H1 (cell line): ENCODE data around the gene LIN28B. TPM values are rescaled to one million over a fixed set of nuclear protein-coding genes. Genes with fewer than 3 reads are reported as not detected.

Experiments used
- ATF3 ChIP-seq: IDR thresholded peaks from 2 replicates; pipeline ENCODE4 v1.6.1; 2011; ENCODE audit warnings: low read depth, mild to moderate bottlenecking, low read length; ENCODE audit not compliant: insufficient read depth
- CHD2 ChIP-seq: IDR thresholded peaks from 2 replicates; pipeline ENCODE4 v1.6.1; 2012; ENCODE audit warnings: low read length, improper control_type of control experiment
- FOSL1 ChIP-seq: IDR thresholded peaks from 2 replicates; pipeline ENCODE4 v1.6.1; 2011; ENCODE audit warnings: mild to moderate bottlenecking, low read depth, low read length, moderate library complexity; ENCODE audit not compliant: insufficient read depth
- MAX ChIP-seq: IDR thresholded peaks from 2 replicates; pipeline ENCODE4 v1.6.1; 2012; ENCODE audit warnings: inconsistent platforms
- SIN3A ChIP-seq, 2 experiments: IDR thresholded peaks in 1 of 2; conservative IDR thresholded peaks in 1 of 2; 2 replicates each; pipeline ENCODE4 v1.6.1; 2011 to 2012; ENCODE audit warnings: low read length in 2 of 2, improper control_type of control experiment in 1 of 2, low read depth in 1 of 2, mild to moderate bottlenecking in 1 of 2
- polyA plus RNA-seq, 7 experiments: library from polyadenylated mRNA; depleted of rRNA in 3 of 7; stranded (reverse) in 5 of 7; unstranded in 2 of 7; fragments of >200 nt in 5 of 7; fragments of 200-250 nt in 2 of 7; gene quantifications; 1 replicate in 5 of 7; 2 replicates in 1 of 7; 4 replicates in 1 of 7; pipeline versions ENCODE4 v1.2.1 to v1.2.3, GENCODE V29; 2011 to 2013; ENCODE audit warnings: missing spikeins in 2 of 7, mixed read lengths in 2 of 7
- total RNA-seq: library from RNA; stranded (reverse); fragmentation: NEBNext Ultra II Directional; extraction: Animal tissue kit (Norgen Biotek cat#: 25700); gene quantifications from 2 replicates; pipeline ENCODE4 v1.2.1, GENCODE V29; 2021

LIN28B gene
- total and polyA plus RNA-seq, 2 of the 8 experiments (the other 6 are each of a cell fraction or from before 2014, with no cell fraction given): 27.4 to 94.7 TPM

GRCh38 chr6:104986625-104987024 is 29.7 kb downstream of the LIN28B start (continued):
- TF ChIP-seq SIN3A (conservative IDR thresholded peaks at IDR 0.05 in 1 of 2, IDR thresholded peaks at IDR 0.05 in 1 of 2; ENCODE audit: low read depth in 1 of 2, low read length in 2 of 2) (no peak), CHD2 (no peak), ATF3 (no peak), MAX (no peak), FOSL1 (no peak)
- TF ChIP-seq, all 59 proteins: peak for 0
